Stimulated activated CD8-positive, alpha-beta memory T cell treated with anti-CD3 and anti-CD28 coated beads, Interleukin-7, amount 100 ng/mL, for 1 hour (primary cell): ENCODE results near the gene CRB1.
"Not testable (repeated sequence)": the region's sequence is repeated elsewhere in the genome, so short reads cannot be mapped to it uniquely, and the experiment has no call there.

ENCODE experiments used
- DNase-seq, 2 donors: peaks; one replicate each; pipeline ENCODE4 v3.0.0-alpha.2; 2020; ENCODE audit warnings: low read depth in 2 of 2

CRB1 gene

GRCh38 chr1:197463142-197463541, 195.1 kb downstream of the CRB1 start:
- no peak for DNase-seq

DNA sequence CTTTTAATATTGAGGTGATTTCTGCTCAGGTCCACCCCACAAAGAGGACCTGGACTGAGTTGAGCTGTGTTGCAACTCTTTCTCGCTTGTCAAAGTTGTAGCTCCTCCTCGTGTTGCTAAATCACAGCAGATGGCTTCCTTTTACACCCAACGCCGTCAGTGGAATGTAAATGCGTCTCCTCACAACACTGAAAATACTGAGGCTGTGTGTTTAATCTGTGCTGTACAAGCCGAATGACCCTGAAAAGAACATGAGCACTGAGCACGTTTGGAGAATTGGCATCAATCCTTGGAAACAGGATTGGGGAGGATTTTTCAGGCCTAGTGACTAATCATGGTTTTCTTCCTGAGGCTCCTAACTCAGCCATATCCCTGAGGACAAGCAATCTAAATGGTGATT, 196.0 kb downstream of the CRB1 start:
- no peak for DNase-seq

- DNase-seq: no peak
Observed at GRCh38 chr1:197465528-197466327, 197.7 kb downstream of the CRB1 start.

DNA sequence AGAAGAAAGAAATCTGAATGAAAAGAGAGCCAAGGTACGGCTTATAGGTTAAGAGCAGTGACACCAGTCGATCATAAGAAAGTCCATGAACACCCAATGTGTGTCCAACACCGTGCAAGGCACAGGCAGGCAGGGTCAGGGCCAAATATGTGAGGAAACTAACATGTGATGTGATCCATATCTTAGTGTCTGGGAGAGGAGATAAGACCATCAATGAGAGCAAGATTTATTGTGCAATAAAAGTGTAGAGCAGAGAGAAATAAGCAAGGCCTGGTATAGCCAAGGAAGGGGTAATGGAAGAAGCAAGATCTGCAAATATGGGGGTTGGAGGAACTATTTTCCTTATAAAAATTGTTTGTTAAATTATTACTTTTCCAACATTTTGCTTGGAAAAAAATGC, 198.8 kb downstream of the CRB1 start:
- DNase-seq: no peak

DNA sequence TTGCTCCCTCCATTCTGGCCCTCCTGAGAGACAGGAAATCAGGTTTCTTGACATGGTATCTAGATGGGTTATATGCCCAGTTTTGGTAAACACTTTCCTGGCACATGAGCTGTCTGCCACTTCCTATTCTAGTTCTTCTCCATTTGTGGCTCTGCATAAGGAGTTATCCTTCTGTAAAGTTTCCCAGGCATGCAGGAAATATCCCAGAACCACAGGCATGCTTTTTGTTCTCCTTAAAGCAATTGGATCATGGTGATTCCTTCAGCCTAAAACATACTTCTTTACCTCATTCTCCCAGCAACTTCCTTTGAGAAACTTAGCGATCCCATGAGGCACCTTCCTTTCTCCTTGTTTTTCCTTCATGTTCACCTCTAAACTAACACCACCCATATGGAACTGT, 199.8 kb downstream of the CRB1 start:
- no peak for DNase-seq

DNA sequence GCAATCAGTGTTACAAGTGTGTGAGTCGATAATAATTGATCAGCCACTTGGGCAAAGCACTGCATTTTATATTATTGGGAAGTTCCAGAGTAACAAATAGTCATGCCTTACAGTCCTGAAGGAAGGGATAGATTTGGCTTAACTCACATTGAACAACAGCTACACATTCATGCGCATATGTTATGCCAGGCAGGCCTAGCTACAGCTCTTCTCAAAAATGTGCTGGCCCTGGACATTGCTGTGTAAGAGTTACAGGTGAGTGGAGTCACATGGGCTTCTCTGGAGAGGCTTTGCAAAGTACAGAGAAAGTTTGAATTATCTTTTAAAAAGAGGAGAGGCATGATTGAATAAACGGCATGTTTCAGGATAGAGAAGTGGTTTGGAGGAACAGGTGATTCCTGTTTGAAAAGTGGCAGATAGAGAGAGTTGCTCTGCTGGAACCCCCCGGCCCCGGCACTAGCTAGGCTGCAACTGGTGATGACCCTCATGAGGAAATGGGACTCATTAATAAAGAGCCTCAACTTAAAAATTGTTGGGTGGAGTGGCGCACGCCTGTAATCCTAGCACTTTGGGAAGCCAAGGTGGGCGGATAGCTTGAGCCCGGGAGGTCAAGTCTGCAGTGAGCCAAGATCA, 200.6 kb downstream of the CRB1 start:
- DNase-seq: no peak

GRCh38 chr1:197469620-197470210, 201.7 kb downstream of the CRB1 start:
- DNase-seq: no peak

DNA sequence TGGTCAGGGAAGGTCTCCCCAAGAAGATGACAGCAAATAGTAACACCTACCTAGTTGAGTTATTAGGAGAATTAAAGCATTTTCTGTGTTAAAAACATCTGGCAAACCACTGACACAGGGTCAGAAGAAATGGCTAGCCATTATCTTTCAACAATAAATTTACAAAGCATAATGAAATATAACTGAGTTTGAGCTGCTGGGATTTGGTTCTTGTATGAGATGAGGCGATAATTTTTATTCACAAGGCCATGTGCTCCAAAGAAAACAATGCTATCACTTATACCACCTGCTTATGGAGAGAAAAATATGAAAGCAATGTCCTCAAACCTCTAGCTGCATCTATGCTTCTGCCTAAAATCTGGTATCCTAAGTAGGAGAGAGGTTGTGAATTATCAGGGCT, 202.3 kb downstream of the CRB1 start:
- DNase-seq: no peak

DNA sequence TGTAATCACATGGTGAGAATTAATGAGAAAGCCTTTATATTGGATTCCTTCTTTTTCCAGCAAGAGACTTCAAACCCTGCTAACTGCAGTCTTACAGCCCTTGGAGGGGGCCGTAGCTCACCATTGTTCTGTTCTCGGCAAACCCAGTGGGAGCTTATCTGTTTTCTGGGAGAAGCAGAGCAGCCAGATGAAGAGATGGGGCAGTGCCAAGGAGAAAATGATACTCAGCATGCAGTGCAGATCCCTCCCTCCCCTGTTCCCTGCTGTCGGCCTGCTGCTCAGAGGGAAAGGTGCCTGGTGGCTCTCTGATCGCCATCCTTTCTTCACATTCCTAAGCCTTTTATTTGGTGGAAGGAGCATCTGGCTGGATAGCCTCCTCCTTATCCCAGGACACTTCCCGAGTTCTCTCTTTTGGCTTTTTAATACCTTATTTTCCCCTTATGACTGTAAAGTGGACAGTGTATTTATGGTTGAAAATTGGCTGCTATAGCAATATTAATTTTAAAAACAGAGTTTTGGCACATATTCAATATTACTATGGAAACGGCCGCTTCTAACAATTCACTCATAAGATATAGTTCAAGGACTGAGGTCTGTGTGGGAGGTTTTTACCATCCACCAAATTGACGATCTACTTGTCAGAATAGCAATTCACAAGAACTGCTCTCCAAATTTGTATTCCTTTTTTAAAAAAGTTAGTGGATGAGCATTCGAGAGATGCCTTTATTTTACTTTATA, 203.4 kb downstream of the CRB1 start:
- no peak for DNase-seq

DNA sequence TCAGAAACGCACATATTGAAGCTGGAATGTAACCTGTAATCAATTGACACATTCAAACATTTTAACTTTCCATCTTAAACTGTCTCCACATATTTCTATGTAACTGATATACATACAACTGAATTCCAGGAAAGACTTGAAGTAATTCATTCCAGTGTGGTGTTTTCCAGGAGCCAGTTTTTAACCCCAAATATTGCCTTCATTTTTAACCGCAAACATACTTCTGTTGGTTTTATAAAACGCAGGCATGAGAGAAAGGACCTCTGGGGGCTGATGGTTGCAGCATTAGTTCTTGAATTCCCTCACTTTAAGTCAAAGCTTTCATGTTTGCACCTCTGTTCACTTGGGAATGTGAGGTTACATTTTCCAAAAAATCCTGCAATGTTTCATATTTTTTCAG, 204.1 kb downstream of the CRB1 start:
- no peak for DNase-seq

- DNase-seq: no peak
Observed at GRCh38 chr1:197480446-197480845, 212.4 kb downstream of the CRB1 start.

DNA sequence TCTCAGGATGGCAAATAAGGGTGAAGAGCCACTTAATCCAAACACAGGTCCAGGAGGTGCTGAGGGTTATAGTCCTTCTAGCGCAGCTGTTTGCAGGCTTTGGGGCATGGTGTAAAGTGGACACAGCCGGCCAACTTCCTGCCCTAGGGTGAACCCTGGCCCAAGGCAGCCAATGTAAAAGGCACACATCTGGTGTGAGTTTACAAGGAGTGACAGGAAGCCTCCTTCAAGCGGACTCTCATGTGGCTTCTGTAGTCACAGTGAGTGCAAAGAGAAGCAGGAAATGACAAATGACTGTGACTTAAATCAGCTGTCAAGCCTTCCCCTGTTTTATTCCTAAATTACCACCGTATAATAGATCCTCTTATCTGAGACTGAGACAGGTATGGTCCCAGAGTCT, 213.0 kb downstream of the CRB1 start:
- no peak for DNase-seq

DNA sequence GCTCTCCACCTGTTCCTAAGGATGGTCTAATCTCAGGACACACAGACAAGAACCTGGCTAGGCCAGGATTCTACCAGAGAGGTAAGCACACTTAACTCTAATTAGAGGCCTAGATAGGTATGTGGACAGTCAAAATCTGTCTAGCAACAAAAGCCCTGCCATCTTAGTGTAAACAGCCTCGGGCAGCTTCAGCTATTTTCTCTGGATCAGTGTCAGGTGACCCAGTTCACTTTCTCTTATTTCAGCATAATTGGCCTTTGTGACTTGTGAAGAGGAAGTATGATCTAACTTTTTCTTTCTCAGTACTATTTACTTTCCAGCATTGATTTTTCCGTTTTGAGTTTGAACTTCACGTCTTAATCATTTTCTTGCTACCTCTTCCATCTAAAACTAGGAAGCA, 217.7 kb downstream of the CRB1 start:
- no peak for DNase-seq

GRCh38 chr1:197486946-197487345, 218.9 kb downstream of the CRB1 start:
- no peak for DNase-seq

GRCh38 chr1:197491505-197491904, 223.5 kb downstream of the CRB1 start:
- not testable (repeated sequence) for DNase-seq

DNA sequence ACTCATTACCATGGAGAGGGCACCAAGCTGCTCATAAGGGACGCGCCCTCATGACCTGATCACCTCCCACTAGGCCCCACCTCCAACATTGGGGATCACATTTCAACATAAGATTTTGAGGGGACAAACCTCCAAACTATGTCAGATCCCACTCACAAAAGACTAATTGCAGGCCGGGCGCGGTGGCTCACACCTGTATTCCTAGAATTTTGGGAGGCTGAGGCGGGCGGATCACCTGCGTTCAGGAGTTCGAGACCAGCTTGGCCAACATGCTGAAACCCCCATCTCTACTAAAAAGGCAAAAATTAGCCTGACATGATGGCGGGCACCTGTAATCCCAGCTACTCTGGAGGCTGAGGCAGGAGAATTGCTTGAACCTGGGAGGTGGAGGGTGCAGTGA, 228.7 kb downstream of the CRB1 start:
- no peak for DNase-seq

DNA sequence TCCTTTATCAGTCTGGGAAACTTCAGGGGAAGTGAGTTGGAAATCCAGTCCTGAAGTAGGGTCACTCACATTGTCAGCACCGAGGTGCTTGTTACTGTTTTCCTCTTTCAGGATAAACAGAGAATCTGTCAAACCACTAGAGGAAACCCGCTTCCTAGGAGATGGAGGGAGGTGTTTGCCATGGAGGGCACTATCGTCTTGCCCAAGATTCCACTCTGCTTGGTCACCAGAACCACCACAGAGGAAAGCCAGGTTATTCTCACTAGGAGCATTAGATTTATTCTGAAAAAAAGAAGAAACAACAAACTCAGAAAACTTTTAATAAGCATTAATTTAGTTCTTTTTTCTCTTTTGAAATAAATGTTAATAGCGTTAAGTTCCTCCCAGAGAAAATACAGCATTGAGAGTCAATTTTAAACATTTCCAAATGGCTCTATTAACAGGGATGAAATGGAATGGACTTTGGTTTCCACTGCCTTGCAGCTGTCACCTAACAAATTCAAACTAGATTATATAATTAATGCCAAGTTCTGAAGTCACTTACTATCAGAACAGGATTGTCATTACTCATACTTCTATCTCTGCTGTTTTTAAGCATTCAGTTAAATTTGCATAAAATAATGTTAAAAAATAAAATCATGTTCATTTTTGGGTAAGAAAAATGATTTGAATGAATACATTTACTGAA, 242.8 kb downstream of the CRB1 start:
- no peak for DNase-seq

GRCh38 chr1:197515421-197515820, 247.4 kb downstream of the CRB1 start:
- DNase-seq: no peak

GRCh38 chr1:197519741-197520334, 251.8 kb downstream of the CRB1 start:
- DNase-seq: no peak

- DNase-seq: no peak
Observed at GRCh38 chr1:197521118-197521739, 253.2 kb downstream of the CRB1 start.
